Measurements from ENCODE around the gene ACTR6.

Gene ACTR6

DNA sequence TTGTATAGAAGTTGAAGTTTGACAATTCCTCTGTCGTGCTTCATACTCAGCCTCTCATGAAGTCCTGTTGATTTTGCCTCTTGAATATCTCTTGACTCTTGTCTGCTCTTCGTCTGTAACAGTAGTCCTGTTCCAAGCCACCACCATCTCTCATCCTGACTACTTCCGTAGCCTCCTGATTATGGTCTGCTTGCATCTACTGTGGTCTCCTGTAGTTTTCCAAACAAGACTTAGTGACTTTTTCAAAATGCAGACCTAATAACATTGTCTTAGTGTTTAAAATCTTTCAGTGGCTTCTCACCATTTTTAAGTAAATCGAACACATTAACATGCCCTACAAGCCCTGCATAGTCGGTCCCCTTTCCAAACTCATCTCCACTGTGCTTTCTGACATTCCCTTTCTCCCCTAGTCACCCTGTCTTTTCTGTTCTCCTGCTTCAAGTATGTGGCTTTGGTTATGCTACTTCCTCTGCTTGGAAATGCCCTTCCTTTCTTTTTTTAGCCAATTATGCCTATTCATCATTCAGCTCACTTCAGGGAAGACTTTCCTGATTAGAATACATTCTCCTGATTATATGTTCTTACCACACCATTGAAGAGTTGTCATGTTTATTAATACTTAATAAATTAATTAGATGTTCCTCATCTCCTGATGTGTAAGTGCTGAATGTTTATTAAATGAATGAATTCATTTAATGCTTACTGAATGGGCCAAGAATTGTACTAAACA lies 68.4 kb downstream of the ACTR6 start:
- no peak for DNase-seq

DNA sequence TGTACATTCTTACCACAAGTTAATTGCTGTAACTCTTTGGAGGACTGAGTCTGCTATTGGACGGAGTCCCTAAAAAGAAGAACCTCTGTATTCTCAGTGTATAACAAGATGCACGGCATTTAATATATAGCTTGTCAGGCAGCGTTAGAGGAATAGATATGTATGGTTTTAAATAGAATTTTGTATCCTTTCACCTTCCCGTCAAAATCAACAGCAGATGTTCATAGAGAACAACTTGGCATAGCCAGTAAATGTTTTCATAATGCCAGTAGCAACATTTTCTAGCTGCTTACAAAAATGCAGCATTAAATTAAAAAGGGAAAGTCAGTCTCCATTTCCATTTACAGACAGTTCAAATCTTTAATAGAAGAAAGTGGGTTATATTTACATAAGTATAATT lies 73.2 kb downstream of the ACTR6 start:
- DNase-seq, result no peak

Data from NCI-H82 (cell line).